Ascending aorta (tissue), 2 donors: ENCODE data around the gene FBXW11. TPM values are rescaled to one million over a fixed set of nuclear protein-coding genes. Genes with fewer than 3 reads are reported as not detected.

Experiments used
- DNase-seq, 2 donors: peaks; one replicate each; pipeline ENCODE4 v3.0.0-alpha.2; 2019; ENCODE audit warnings: low spot score in 2 of 2
- H3K27ac ChIP-seq, 2 donors: fragments of 200-600 bp; sonication (generic); one replicate each; pipeline ENCODE4 v1.5.1; 2016 to 2017; ENCODE audit warnings: mild to moderate bottlenecking in 1 of 2
- H3K27me3 ChIP-seq: fragments of 200-600 bp; sonication (generic); one replicate; pipeline ENCODE4 v1.5.1; 2017
- H3K36me3 ChIP-seq, 2 donors: fragments of 200-600 bp; sonication (generic); one replicate each; pipeline ENCODE4 v1.5.1; 2016
- H3K4me1 ChIP-seq, 2 donors: fragments of 200-600 bp; sonication (generic); one replicate each; pipeline ENCODE4 v1.5.1; 2016 to 2017; ENCODE audit warnings: mild to moderate bottlenecking in 1 of 2
- H3K4me3 ChIP-seq, 2 donors: fragments of 200-600 bp; sonication (generic); one replicate each; pipeline ENCODE4 v1.5.1; 2016 to 2017; ENCODE audit warnings: mild to moderate bottlenecking in 1 of 2
- H3K9me3 ChIP-seq, 2 donors: fragments of 200-600 bp; sonication (generic); one replicate each; pipeline ENCODE4 v1.5.1; 2016
- CTCF ChIP-seq, 3 experiments: fragments of 200-600 bp in 2 of 3; fragments of 450-650 bp in 1 of 3; sonication (generic) in 2 of 3; IDR thresholded peaks; one replicate each; pipeline ENCODE4 v1.5.1; 2016 to 2019; ENCODE audit warnings: antibody characterized with exemption in 3 of 3, mild to moderate bottlenecking in 1 of 3, moderate library complexity in 1 of 3
- intact Hi-C: fragments of 100-400 bp; cut with DNase I; formaldehyde crosslinking; loops from one replicate; pipeline ENCODE4 v1.15.1; 2023
- total RNA-seq: library from RNA; depleted of rRNA; stranded (reverse); fragments of >200 nt; gene quantifications from one replicate; pipeline ENCODE4 v1.1.0, GENCODE V29; 2016

Gene FBXW11
- total RNA-seq, 1 donor from 2014 or later = 34.6 TPM

- intact Hi-C loops = loop anchor here (10.0 kb wide), 1 partner anchor 189 kb away; no protein-coding TSS in a partner anchor
- H3K27me3 ChIP-seq = no peaks in the 10 kb centered on the region
- H3K4me1 ChIP-seq = no peaks in the 10 kb centered on the region
- H3K27ac ChIP-seq = peak overlapping the region; percentile 17 to 27
- no peak overlapping the region for H3K4me3 ChIP-seq
- H3K9me3 ChIP-seq = no peaks in the 10 kb centered on the region
- H3K36me3 ChIP-seq = peaks cover 16 to 24% of the 10 kb centered on the region in 2 donors
- no peak for DNase-seq
- TF ChIP-seq CTCF (IDR thresholded peaks at IDR 0.05) = no peak
Measured at GRCh38 chr5:171863935-171864334, 142.5 kb downstream of the FBXW11 start.

GRCh38 chr5:171862624-171863023 lies 143.8 kb downstream of the FBXW11 start:
- no peak for TF ChIP-seq CTCF (IDR thresholded peaks at IDR 0.05)
- H3K27me3 ChIP-seq = no peaks in the 10 kb centered on the region
- H3K9me3 ChIP-seq = no peaks in the 10 kb centered on the region
- no peak for DNase-seq
- H3K27ac ChIP-seq = no peak overlapping the region
- intact Hi-C loops = loop anchor here (10.0 kb wide), 1 partner anchor 188 kb away; no protein-coding TSS in a partner anchor
- H3K4me1 ChIP-seq = no peaks in the 10 kb centered on the region
- no peak overlapping the region for H3K4me3 ChIP-seq
- H3K36me3 ChIP-seq = peaks cover 7 to 13% of the 10 kb centered on the region in 2 donors

- Histone ChIP-seq H3K27ac (no peak overlapping the region), H3K27me3 (no peaks in the 10 kb centered on the region), H3K4me3 (no peak overlapping the region), H3K36me3 (peaks cover under 1 to 11% of the 10 kb centered on the region in 2 donors), H3K4me1 (no peaks in the 10 kb centered on the region), H3K9me3 (no peaks in the 10 kb centered on the region)
- TF ChIP-seq CTCF (IDR thresholded peaks at IDR 0.05) = no peak
- DNase-seq = no peak
- intact Hi-C loops = loop anchor here (10.0 kb wide), 1 partner anchor 187 kb away; no protein-coding TSS in a partner anchor
Measured at GRCh38 chr5:171861381-171861780, 145.1 kb downstream of the FBXW11 start.

GRCh38 chr5:171858303-171858702 lies 148.1 kb downstream of the FBXW11 start:
- intact Hi-C loops = loop anchor here (5.0 kb wide), 1 partner anchor 441 kb away; the partner anchor contains the start of gene FGF18
- peak in 2 of 3 experiments; percentile 17 to 34 for TF ChIP-seq CTCF (IDR thresholded peaks at IDR 0.05)
- no peaks in the 10 kb centered on the region for H3K4me1 ChIP-seq
- H3K27ac ChIP-seq = no peak overlapping the region
- H3K27me3 ChIP-seq = no peaks in the 10 kb centered on the region
- DNase-seq = no peak
- no peak overlapping the region for H3K4me3 ChIP-seq
- no peaks in the 10 kb centered on the region for H3K9me3 ChIP-seq
- peaks cover 0 to 8% of the 10 kb centered on the region in 2 donors for H3K36me3 ChIP-seq

- TF ChIP-seq CTCF (IDR thresholded peaks at IDR 0.05) = no peak
- Histone ChIP-seq H3K36me3 (peaks cover 0 to 8% of the 10 kb centered on the region in 2 donors), H3K4me3 (no peak overlapping the region), H3K9me3 (no peaks in the 10 kb centered on the region), H3K27me3 (no peaks in the 10 kb centered on the region), H3K4me1 (no peaks in the 10 kb centered on the region), H3K27ac (no peak overlapping the region)
- DNase-seq = no peak
- intact Hi-C loops = loop anchor here (5.0 kb wide), 1 partner anchor 440 kb away; the partner anchor contains the start of gene FGF18
Measured at GRCh38 chr5:171857489-171857876, 149.0 kb downstream of the FBXW11 start.
